ENCODE data around the gene INTU.

Gene INTU

DNA sequence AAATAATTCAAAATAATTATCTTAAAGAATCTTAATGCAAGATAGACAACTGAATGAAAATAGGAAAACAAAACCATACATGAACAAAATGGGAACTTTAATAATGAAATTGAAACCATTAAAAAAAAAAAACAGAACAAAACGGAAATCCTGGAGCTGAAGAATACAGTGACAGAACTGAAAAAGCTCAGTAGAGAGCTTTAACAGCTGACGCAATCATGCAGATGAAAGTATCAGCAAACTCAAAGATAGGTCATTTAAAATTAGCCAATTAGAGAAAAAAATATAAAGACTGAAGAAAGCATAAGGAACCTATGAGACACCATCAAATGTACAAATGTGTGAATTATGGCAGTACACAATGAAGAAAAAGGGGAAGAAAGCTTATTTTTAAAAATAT, 116.2 kb downstream of the INTU start:
- DNase-seq (ENCODE audit: low read depth): no peak

DNA sequence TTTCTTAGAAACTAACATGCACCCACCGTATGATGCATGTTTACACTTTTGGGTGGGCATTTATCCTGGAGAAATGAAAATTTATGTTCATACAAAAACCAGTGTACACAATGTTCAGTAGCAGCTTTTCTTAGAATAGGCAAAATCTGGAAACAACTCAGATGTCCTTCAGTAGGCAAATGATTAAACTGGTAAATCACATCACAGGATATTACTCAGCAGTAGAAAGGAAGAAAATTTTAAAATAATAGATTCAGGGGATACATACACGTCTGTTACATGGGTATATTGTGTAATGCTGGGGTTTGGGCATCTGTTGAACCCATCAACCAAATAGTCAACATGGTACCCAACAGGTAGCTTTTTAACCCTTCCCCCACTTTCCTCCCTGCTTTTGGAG, 124.1 kb downstream of the INTU start:
- no peak for DNase-seq (ENCODE audit: low read depth)

DNA sequence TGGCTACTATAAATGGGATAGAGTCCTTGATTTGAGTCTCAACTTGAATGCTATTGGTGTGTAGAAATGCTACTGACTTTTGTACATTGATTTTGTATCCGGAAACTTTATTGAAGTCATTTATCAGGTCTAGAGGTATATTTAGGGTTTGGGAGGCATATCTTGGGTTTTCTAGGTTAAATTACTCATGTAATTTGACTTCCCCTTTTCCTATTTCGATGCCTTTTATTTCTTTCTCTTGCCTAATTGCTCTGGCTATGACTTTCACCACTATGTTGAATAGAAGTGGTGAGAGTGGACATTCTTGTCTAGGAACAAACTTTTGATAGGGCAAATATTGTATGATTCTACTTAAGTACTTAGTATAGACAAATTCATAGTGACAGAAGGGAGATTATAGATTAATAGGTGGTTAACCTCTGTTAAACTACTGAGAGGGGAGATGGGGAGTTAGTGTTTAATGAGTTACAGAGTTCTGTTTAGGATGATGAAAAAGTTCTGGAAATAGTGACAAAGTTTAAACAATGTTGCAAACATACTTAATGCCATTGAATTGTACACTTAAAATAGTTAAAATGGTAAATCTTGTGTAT, 126.6 kb downstream of the INTU start:
- no peak for DNase-seq (ENCODE audit: low read depth)

DNA sequence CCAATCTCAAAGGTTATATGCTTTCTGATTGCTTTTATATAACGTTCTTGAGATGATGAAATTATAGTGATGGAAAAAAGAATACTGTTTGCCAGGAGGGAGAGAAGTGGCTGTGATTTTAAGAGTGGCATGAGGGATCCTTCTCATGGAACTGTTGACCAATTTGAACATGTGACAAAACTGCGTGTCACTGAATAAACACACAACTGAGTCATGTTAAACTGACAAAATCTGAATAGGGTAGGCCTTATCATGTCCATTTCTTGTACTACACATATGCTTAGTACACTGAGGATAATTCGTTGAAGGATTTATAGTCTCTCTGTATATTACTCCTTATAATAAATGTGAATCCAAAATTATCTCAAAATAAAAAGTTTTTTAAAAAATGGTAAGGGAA, 127.1 kb downstream of the INTU start:
- no peak for DNase-seq (ENCODE audit: low read depth)

DNA sequence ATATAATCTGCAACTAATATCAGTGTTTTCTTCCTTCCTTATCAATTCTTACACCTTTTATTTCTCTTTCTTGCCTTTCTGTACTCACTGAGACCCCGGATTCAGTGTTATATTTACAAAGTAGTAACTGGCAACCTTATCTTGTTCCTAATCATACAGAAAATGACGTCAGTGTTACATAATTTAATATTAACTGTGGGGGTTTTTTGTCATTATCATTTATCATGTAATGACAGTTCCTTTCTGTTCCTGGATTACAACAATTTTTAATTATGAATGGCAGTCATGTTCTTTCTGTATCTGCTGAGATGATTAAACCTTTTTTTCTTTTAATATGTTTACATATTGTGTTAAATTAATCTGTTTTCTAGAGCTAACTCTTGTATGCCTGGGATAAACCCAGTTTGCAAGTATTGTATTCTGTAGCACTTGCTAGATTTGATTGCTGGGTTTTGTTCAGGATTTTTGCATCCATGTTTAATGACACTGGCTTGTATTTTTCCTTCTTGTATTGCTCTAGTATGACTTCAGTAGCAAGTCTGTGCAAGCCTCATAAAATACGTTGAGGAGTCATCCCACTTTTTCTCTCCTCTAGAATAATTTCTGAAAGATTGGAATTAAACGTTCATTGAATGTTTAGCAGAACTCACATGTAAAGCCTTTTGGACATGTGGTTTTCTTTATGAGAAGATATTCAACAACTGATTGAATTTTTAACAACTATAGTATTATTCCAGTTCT, 138.9 kb downstream of the INTU start:
- DNase-seq (ENCODE audit: low read depth): no peak

DNA sequence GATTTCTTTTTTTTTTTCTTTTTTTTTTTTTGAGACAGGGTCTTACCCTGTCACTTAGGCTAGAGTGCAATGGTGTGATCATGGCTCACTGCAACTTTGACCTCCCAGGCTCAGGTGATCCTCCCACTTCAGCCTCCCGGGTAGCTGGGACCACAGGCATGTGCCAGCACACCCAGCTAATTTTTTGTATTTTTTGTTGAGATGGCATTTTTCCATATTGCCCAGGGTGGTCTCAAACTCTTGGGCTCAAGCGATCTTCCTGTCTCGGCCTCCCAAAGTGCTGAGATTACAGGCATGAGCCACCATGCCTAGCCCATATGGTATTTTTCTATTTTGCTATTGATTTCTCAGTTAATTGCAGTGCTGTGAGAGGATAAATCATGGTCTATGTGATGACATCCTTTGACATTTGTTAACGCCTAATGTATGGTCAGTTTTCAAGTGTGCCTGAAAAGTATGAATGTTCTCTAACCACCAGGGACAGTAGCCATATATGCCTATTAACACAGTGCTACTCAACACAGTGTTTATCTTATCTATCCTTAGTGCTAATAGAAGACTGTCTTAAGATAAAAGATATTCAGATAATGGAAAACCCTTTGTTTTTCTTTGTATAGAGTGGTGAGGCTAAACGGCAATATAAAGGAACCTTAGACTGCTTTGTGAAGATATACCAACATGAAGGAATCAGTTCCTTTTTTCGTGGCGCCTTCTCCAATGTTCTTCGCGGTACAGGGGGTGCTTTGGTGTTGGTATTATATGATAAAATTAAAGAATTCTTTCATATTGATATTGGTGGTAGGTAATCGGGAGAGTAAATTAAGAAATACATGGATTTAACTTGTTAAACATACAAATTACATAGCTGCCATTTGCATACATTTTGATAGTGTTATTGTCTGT, 140.3 kb downstream of the INTU start:
- DNase-seq (ENCODE audit: low read depth): no peak

DNA sequence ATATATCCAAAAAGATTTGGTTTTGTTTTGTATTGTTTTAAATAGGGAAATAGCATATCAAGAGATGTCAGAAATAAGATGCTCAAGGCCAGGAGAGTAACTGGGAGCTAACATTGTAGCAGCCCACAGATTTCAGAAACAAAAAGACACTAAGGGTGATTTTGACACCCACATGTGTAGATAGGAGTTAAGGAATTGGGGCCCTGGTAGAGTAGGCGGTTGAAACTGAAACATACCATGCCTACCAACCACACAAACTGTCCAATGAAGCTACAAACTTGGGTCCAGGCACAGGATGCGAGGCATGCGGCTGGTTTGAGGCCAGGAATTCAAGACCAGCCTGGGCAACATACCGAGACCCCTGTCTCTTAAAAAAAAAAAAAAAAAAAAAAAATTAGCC, 143.1 kb downstream of the INTU start:
- DNase-seq (ENCODE audit: low read depth): no peak
